SK-N-SH (cell line): Measurements from ENCODE around the gene ESYT3.

ENCODE experiments used
- RAD21 ChIP-seq: IDR thresholded peaks from 2 replicates; pipeline ENCODE4 v1.6.1; 2012; ENCODE audit warnings: mild to moderate bottlenecking, low read length
- TF ChIP-seq, protein P1 (sequence below): IDR thresholded peaks from 2 replicates; pipeline ENCODE4 v1.6.1; 2012; ENCODE audit warnings: mild to moderate bottlenecking, low read depth, low read length, moderate library complexity

DNA sequence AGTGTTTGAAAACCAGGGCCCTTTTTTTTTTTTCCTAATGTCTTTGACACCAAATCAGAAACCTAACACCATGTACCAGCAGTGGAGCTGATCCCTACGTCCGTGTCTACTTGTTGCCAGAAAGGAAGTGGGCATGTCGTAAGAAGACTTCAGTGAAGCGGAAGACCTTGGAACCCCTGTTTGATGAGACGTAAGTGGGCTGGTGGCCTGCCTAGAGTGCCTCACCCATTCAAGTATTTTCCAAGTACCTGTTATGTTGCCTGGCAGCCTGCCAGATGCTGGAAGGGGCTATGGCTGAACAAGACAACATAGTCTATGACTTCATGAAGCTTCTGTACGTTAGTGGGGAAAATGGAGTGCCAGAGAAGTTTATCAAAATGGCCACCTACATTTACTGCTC is 39.7 kb downstream of the ESYT3 start:
- TF ChIP-seq, protein P1, sequence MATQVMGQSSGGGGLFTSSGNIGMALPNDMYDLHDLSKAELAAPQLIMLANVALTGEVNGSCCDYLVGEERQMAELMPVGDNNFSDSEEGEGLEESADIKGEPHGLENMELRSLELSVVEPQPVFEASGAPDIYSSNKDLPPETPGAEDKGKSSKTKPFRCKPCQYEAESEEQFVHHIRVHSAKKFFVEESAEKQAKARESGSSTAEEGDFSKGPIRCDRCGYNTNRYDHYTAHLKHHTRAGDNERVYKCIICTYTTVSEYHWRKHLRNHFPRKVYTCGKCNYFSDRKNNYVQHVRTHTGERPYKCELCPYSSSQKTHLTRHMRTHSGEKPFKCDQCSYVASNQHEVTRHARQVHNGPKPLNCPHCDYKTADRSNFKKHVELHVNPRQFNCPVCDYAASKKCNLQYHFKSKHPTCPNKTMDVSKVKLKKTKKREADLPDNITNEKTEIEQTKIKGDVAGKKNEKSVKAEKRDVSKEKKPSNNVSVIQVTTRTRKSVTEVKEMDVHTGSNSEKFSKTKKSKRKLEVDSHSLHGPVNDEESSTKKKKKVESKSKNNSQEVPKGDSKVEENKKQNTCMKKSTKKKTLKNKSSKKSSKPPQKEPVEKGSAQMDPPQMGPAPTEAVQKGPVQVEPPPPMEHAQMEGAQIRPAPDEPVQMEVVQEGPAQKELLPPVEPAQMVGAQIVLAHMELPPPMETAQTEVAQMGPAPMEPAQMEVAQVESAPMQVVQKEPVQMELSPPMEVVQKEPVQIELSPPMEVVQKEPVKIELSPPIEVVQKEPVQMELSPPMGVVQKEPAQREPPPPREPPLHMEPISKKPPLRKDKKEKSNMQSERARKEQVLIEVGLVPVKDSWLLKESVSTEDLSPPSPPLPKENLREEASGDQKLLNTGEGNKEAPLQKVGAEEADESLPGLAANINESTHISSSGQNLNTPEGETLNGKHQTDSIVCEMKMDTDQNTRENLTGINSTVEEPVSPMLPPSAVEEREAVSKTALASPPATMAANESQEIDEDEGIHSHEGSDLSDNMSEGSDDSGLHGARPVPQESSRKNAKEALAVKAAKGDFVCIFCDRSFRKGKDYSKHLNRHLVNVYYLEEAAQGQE: no peak
- no peak for TF ChIP-seq RAD21
